Activated T-helper 1 cell treated with anti-CD3 and anti-CD28 coated beads, Interleukin-12 subunit alpha, Interleukin-12 subunit beta, Interleukin-2, Interleukin-4 antibody, amounts not matched to agents 30 ng/mL and 10 ng/mL and 1 ng/mL, durations not matched to agents 14 hours and 24 hours and 36 hours (primary cell): ENCODE results near the gene DOCK1. TPM values are rescaled to one million over a fixed set of nuclear protein-coding genes. Genes with fewer than 3 reads are reported as not detected.

Experiments
- DNase-seq: peaks from one replicate; pipeline ENCODE4 v3.0.0; 2021; ENCODE audit warnings: low spot score
- H3K27ac Mint-ChIP-seq: one replicate; pipeline ENCODE4 v1.8.0; 2021; ENCODE audit warnings: mild to moderate bottlenecking, mixed read lengths
- H3K27me3 Mint-ChIP-seq: one replicate; pipeline ENCODE4 v1.8.0; 2022; ENCODE audit warnings: mild to moderate bottlenecking, moderate library complexity, mixed read lengths; ENCODE audit not compliant: insufficient read depth
- H3K36me3 Mint-ChIP-seq: one replicate; pipeline ENCODE4 v1.8.0; 2021; ENCODE audit warnings: low read depth, mixed read lengths
- H3K4me1 Mint-ChIP-seq: one replicate; pipeline ENCODE4 v1.8.0; 2021; ENCODE audit warnings: low read depth, mixed read lengths
- H3K4me3 Mint-ChIP-seq: one replicate; pipeline ENCODE4 v1.8.0; 2021; ENCODE audit warnings: mild to moderate bottlenecking, moderate library complexity, mixed read lengths
- H3K9me3 Mint-ChIP-seq: one replicate; pipeline ENCODE4 v1.8.0; 2021; ENCODE audit warnings: mixed read lengths
- intact Hi-C: fragments of 100-400 bp; cut with micrococcal nuclease; formaldehyde crosslinking; loops from one replicate; pipeline ENCODE4 v1.15.1; 2024
- total RNA-seq: library from RNA; stranded (reverse); gene quantifications from 2 replicates; pipeline ENCODE4 v1.2.3, GENCODE V29; 2022

The DOCK1 gene
- total RNA-seq, 1 donor from 2014 or later: 0.75 TPM

- H3K4me1 Mint-ChIP-seq: no peaks in the 10 kb centered on the region
- no peaks in the 10 kb centered on the region for H3K9me3 Mint-ChIP-seq
- H3K4me3 Mint-ChIP-seq: no peak overlapping the region
- no peak for DNase-seq
- no peaks in the 10 kb centered on the region for H3K36me3 Mint-ChIP-seq
- intact Hi-C loops: no loop called here
- no peak overlapping the region for H3K27ac Mint-ChIP-seq
- peaks cover 32% of the 10 kb centered on the region for H3K27me3 Mint-ChIP-seq
Observed at GRCh38 chr10:127195041-127195506, 289.8 kb downstream of the DOCK1 start.

GRCh38 chr10:127195571-127196281 is 290.5 kb downstream of the DOCK1 start:
- Mint-ChIP-seq H3K36me3 (no peaks in the 10 kb centered on the region), H3K4me1 (no peaks in the 10 kb centered on the region), H3K9me3 (no peaks in the 10 kb centered on the region), H3K4me3 (no peak overlapping the region), H3K27ac (no peak overlapping the region), H3K27me3 (peaks cover 32% of the 10 kb centered on the region)
- intact Hi-C loops: no loop called here
- no peak for DNase-seq

- H3K27ac Mint-ChIP-seq: no peak within 1 kb of the TSS
- H3K27me3 Mint-ChIP-seq: peaks cover 34% of the 10 kb centered on the region
- no peaks in the 10 kb centered on the region for H3K9me3 Mint-ChIP-seq
- no peak within 1 kb of the TSS for H3K4me3 Mint-ChIP-seq
- H3K36me3 Mint-ChIP-seq: no peaks in the 10 kb centered on the region
- DNase-seq: no peak
- intact Hi-C loops: no loop called here
- H3K4me1 Mint-ChIP-seq: no peaks in the 10 kb centered on the region
Observed at GRCh38 chr10:127196282-127197153, 291.3 kb downstream of the DOCK1 start, which contains the start of gene INSYN2A. Gene INSYN2A, minus strand, starts transcription at chr10:127196591. Its CDS starts 20,196 bp downstream, at chr10:127176395.

GRCh38 chr10:127197154-127197432 is 291.9 kb downstream of the DOCK1 start:
- Mint-ChIP-seq H3K4me3 (no peak overlapping the region), H3K4me1 (no peaks in the 10 kb centered on the region), H3K36me3 (no peaks in the 10 kb centered on the region), H3K9me3 (no peaks in the 10 kb centered on the region), H3K27ac (no peak overlapping the region), H3K27me3 (peaks cover 34% of the 10 kb centered on the region)
- no peak for DNase-seq
- intact Hi-C loops: no loop called here

GRCh38 chr10:127198307-127198706 is 293.1 kb downstream of the DOCK1 start:
- Mint-ChIP-seq H3K27me3 (peaks cover 31% of the 10 kb centered on the region), H3K36me3 (no peaks in the 10 kb centered on the region), H3K4me3 (no peak overlapping the region), H3K27ac (no peak overlapping the region), H3K4me1 (no peaks in the 10 kb centered on the region), H3K9me3 (no peaks in the 10 kb centered on the region)
- intact Hi-C loops: no loop called here
- DNase-seq: no peak

- no peak overlapping the region for H3K27ac Mint-ChIP-seq
- H3K9me3 Mint-ChIP-seq: no peaks in the 10 kb centered on the region
- peaks cover 27% of the 10 kb centered on the region for H3K27me3 Mint-ChIP-seq
Observed at GRCh38 chr10:127198721-127199120, 293.5 kb downstream of the DOCK1 start.

GRCh38 chr10:127200646-127201045 is 295.4 kb downstream of the DOCK1 start:
- DNase-seq: no peak
- Mint-ChIP-seq H3K36me3 (no peaks in the 10 kb centered on the region), H3K27me3 (peaks cover 16% of the 10 kb centered on the region), H3K27ac (no peak overlapping the region), H3K4me1 (no peaks in the 10 kb centered on the region), H3K4me3 (no peak overlapping the region), H3K9me3 (no peaks in the 10 kb centered on the region)
- intact Hi-C loops: no loop called here

More at GRCh38 chr10:127198721-127199120, 293.5 kb downstream of the DOCK1 start:
- DNase-seq: no peak
- intact Hi-C loops: no loop called here
- no peaks in the 10 kb centered on the region for H3K4me1 Mint-ChIP-seq
- H3K4me3 Mint-ChIP-seq: no peak overlapping the region
- no peaks in the 10 kb centered on the region for H3K36me3 Mint-ChIP-seq

GRCh38 chr10:127203067-127203466 is 297.8 kb downstream of the DOCK1 start:
- Mint-ChIP-seq H3K27ac (no peak overlapping the region), H3K4me3 (no peak overlapping the region), H3K27me3 (peaks cover 11% of the 10 kb centered on the region), H3K36me3 (no peaks in the 10 kb centered on the region), H3K9me3 (no peaks in the 10 kb centered on the region), H3K4me1 (no peaks in the 10 kb centered on the region)
- DNase-seq: no peak
- intact Hi-C loops: no loop called here

- Mint-ChIP-seq H3K27me3 (peaks cover 7% of the 10 kb centered on the region), H3K4me3 (no peak overlapping the region), H3K27ac (no peak overlapping the region), H3K4me1 (no peaks in the 10 kb centered on the region), H3K36me3 (no peaks in the 10 kb centered on the region), H3K9me3 (no peaks in the 10 kb centered on the region)
- intact Hi-C loops: no loop called here
- no peak for DNase-seq
Observed at GRCh38 chr10:127207081-127207480, 301.9 kb downstream of the DOCK1 start.

GRCh38 chr10:127210936-127211466 is 305.8 kb downstream of the DOCK1 start:
- intact Hi-C loops: no loop called here
- Mint-ChIP-seq H3K4me3 (no peak overlapping the region), H3K9me3 (no peaks in the 10 kb centered on the region), H3K27me3 (peaks cover 5% of the 10 kb centered on the region), H3K36me3 (no peaks in the 10 kb centered on the region), H3K4me1 (no peaks in the 10 kb centered on the region), H3K27ac (no peak overlapping the region)
- DNase-seq: no peak

- Mint-ChIP-seq H3K27ac (no peak overlapping the region), H3K4me1 (no peaks in the 10 kb centered on the region), H3K36me3 (no peaks in the 10 kb centered on the region), H3K4me3 (no peak overlapping the region), H3K9me3 (peaks cover 5% of the 10 kb centered on the region), H3K27me3 (peaks cover 2% of the 10 kb centered on the region)
- no peak for DNase-seq
- intact Hi-C loops: no loop called here
Observed at GRCh38 chr10:127215866-127216265, 310.6 kb downstream of the DOCK1 start.

GRCh38 chr10:127216274-127216673 is 311.0 kb downstream of the DOCK1 start:
- no peaks in the 10 kb centered on the region for H3K36me3 Mint-ChIP-seq
- peaks cover 5% of the 10 kb centered on the region for H3K9me3 Mint-ChIP-seq
- intact Hi-C loops: no loop called here
- DNase-seq: no peak
- no peak overlapping the region for H3K4me3 Mint-ChIP-seq
- H3K27ac Mint-ChIP-seq: no peak overlapping the region
- no peaks in the 10 kb centered on the region for H3K4me1 Mint-ChIP-seq
- H3K27me3 Mint-ChIP-seq: peaks cover 2% of the 10 kb centered on the region

- H3K4me1 Mint-ChIP-seq: no peaks in the 10 kb centered on the region
- H3K36me3 Mint-ChIP-seq: no peaks in the 10 kb centered on the region
- H3K27me3 Mint-ChIP-seq: peaks cover 2% of the 10 kb centered on the region
- no peak overlapping the region for H3K4me3 Mint-ChIP-seq
- H3K9me3 Mint-ChIP-seq: peaks cover 5% of the 10 kb centered on the region
- no peak overlapping the region for H3K27ac Mint-ChIP-seq
- no peak for DNase-seq
- intact Hi-C loops: no loop called here
Observed at GRCh38 chr10:127216786-127217185, 311.6 kb downstream of the DOCK1 start.
